Neural progenitor cell (in vitro differentiated cells): ENCODE measurements around the gene TWF2. TPM values are rescaled to one million over a fixed set of nuclear protein-coding genes. Genes with fewer than 3 reads are reported as not detected.

ENCODE experiments used
- DNase-seq: peaks from one replicate; pipeline ENCODE4 v3.0.0-alpha.2; 2016; ENCODE audit warnings: low spot score
- H2AFZ ChIP-seq: fragments of 200-600 bp; sonication (generic); replicated peaks from 2 replicates; pipeline ENCODE4 v1.6.1; 2016; ENCODE audit warnings: antibody characterized with exemption
- H3F3A ChIP-seq: fragments of 200-600 bp; sonication (generic); 2 replicates; pipeline ENCODE4 v1.6.1; 2016; ENCODE audit warnings: antibody characterized with exemption, low read depth
- H3K27ac ChIP-seq: fragments of 200-600 bp; sonication (generic); 2 replicates; pipeline ENCODE4 v1.5.1; 2016; ENCODE audit warnings: mild to moderate bottlenecking
- H3K27me3 ChIP-seq: fragments of 200-600 bp; sonication (generic); 2 replicates; pipeline ENCODE4 v1.6.1; 2016; ENCODE audit warnings: mild to moderate bottlenecking, moderate library complexity
- H3K36me3 ChIP-seq: fragments of 200-600 bp; sonication (generic); 2 replicates; pipeline ENCODE4 v1.5.1; 2016
- H3K4me1 ChIP-seq: fragments of 200-600 bp; sonication (generic); 2 replicates; pipeline ENCODE4 v1.6.1; 2016; ENCODE audit warnings: mixed run types
- H3K4me2 ChIP-seq: fragments of 200-600 bp; sonication (generic); 2 replicates; pipeline ENCODE4 v1.6.1; 2016
- H3K4me3 ChIP-seq: fragments of 200-600 bp; sonication (generic); 2 replicates; pipeline ENCODE4 v1.5.1; 2016
- H3K79me2 ChIP-seq: fragments of 200-600 bp; sonication (generic); 2 replicates; pipeline ENCODE4 v1.6.1; 2016; ENCODE audit warnings: low read depth
- H3K9ac ChIP-seq: fragments of 200-600 bp; sonication (generic); 2 replicates; pipeline ENCODE4 v1.6.1; 2016
- H3K9me3 ChIP-seq: fragments of 200-600 bp; sonication (generic); 2 replicates; pipeline ENCODE4 v1.5.1; 2016; ENCODE audit warnings: low read depth
- H4K20me1 ChIP-seq: fragments of 200-600 bp; sonication (generic); 2 replicates; pipeline ENCODE4 v1.6.1; 2016; ENCODE audit warnings: low read depth
- H3K27ac Mint-ChIP-seq: 3 replicates; pipeline ENCODE4 v1.8.0; 2021; ENCODE audit warnings: mixed read lengths
- H3K27me3 Mint-ChIP-seq: 2 replicates; pipeline ENCODE4 v1.8.0; 2022; ENCODE audit warnings: low read depth, mild to moderate bottlenecking, inconsistent platforms, moderate library complexity, mixed read lengths; ENCODE audit not compliant: insufficient read depth
- H3K36me3 Mint-ChIP-seq: 3 replicates; pipeline ENCODE4 v1.8.0; 2021; ENCODE audit warnings: mixed read lengths
- H3K4me1 Mint-ChIP-seq: 3 replicates; pipeline ENCODE4 v1.8.0; 2021; ENCODE audit warnings: mixed read lengths
- H3K4me3 Mint-ChIP-seq: 3 replicates; pipeline ENCODE4 v1.8.0; 2021; ENCODE audit warnings: mild to moderate bottlenecking, moderate library complexity, mixed read lengths
- H3K9me3 Mint-ChIP-seq: 3 replicates; pipeline ENCODE4 v1.8.0; 2020; ENCODE audit warnings: mixed read lengths
- CTCF ChIP-seq: fragments of 200-600 bp; sonication (generic); IDR thresholded peaks from 2 replicates; pipeline ENCODE4 v1.5.1; 2017; ENCODE audit warnings: antibody characterized with exemption, mild to moderate bottlenecking
- EZH2 ChIP-seq: fragments of 200-600 bp; sonication (generic); IDR thresholded peaks from 2 replicates; pipeline ENCODE4 v1.6.1; 2017; ENCODE audit warnings: antibody characterized with exemption, mild to moderate bottlenecking, moderate library complexity
- EZH2phosphoT487 ChIP-seq: fragments of 200-600 bp; sonication (generic); IDR thresholded peaks from 2 replicates; pipeline ENCODE4 v1.6.1; 2017; ENCODE audit warnings: antibody characterized with exemption
- total RNA-seq: library from RNA; depleted of rRNA; stranded (reverse); fragments of >200 nt; gene quantifications from 2 replicates; pipeline ENCODE4 v1.2.3, GENCODE V29; 2015; ENCODE audit warnings: low replicate concordance

The TWF2 gene
- total RNA-seq, 1 donor from 2014 or later: 21.9 TPM

DNA sequence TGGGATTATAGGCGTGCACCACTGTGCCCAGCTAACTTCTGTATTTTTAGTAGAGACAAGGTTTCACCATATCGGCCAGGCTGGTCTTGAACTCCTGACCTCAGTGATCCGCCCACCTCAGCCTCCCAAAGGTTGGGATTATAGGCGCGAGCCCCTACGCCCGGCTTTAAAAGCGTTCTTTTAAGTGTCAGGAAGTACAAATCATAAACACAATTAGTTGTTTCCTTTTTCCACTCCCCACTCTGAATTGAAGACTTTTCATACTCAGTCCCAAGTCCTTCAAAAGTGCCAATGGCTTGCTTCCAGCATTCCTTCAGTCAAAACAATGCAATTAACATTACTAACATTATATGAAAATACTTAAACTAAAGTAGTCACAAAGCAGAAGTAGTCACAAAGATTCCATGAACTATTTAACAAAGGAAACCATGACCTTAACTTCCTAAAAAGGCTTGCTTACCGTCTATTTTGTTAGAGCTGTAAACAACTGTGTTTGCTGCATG, 31.3 kb upstream of the TWF2 start:
- Histone ChIP-seq H3K4me1 (no peaks in the 10 kb centered on the region), H3K36me3 (peaks cover 20% of the 10 kb centered on the region), H3K4me3 (no peak overlapping the region), H4K20me1 (peaks cover 81% of the 10 kb centered on the region), H3F3A (peaks cover 11% of the 10 kb centered on the region), H3K9ac (no peak overlapping the region), H2AFZ (no peak overlapping the region), H3K27me3 (no peaks in the 10 kb centered on the region), H3K27ac (no peak overlapping the region), H3K9me3 (no peaks in the 10 kb centered on the region), H3K4me2 (no peak overlapping the region), H3K79me2 (peaks cover 86% of the 10 kb centered on the region)
- no peak for DNase-seq
- peaks cover 3% of the 10 kb centered on the region for H3K27me3 Mint-ChIP-seq
- H3K27ac Mint-ChIP-seq: no peak overlapping the region
- H3K36me3 Mint-ChIP-seq: peaks cover 32% of the 10 kb centered on the region
- H3K9me3 Mint-ChIP-seq: no peaks in the 10 kb centered on the region
- H3K4me3 Mint-ChIP-seq: no peak overlapping the region
- H3K4me1 Mint-ChIP-seq: peaks cover 8% of the 10 kb centered on the region
- no peak for TF ChIP-seq CTCF
- TF ChIP-seq EZH2: no peak
- no peak for TF ChIP-seq EZH2phosphoT487

DNA sequence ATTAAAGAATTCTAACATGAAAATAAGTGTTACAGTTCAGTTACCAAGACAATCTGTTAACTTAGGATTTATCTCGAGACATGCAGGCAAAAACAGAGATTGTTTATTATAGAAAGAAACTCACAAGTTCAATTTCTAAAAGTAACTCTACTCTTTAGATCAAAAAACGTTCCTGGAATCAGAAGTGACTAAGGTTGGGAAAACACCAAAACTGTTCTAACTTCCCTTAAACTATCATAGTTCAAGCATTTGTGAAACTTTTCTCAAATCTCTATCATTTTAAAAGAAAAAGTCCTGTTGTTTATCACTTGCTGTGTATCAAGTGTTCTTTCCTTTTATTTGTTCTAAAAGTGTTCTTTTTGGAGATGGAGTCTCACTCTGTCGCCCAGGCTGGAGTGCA, 30.8 kb upstream of the TWF2 start:
- no peak for DNase-seq
- Histone ChIP-seq H3K9ac (no peak overlapping the region), H4K20me1 (peaks cover 78% of the 10 kb centered on the region), H3K4me3 (no peak overlapping the region), H3K9me3 (no peaks in the 10 kb centered on the region), H3K27ac (no peak overlapping the region), H3K36me3 (peaks cover 20% of the 10 kb centered on the region), H3K79me2 (peaks cover 81% of the 10 kb centered on the region), H3K4me2 (no peak overlapping the region), H3K4me1 (no peaks in the 10 kb centered on the region), H3K27me3 (no peaks in the 10 kb centered on the region), H3F3A (peaks cover 11% of the 10 kb centered on the region), H2AFZ (no peak overlapping the region)
- H3K27me3 Mint-ChIP-seq: peaks cover 3% of the 10 kb centered on the region
- peaks cover 31% of the 10 kb centered on the region for H3K36me3 Mint-ChIP-seq
- no peak overlapping the region for H3K4me3 Mint-ChIP-seq
- no peak overlapping the region for H3K27ac Mint-ChIP-seq
- no peak for TF ChIP-seq CTCF
- TF ChIP-seq EZH2phosphoT487: no peak
- TF ChIP-seq EZH2: no peak
- peaks cover 5% of the 10 kb centered on the region for H3K4me1 Mint-ChIP-seq
- H3K9me3 Mint-ChIP-seq: no peaks in the 10 kb centered on the region

- H3K9me3 Mint-ChIP-seq: no peaks in the 10 kb centered on the region
- peaks cover 75% of the 10 kb centered on the region for H4K20me1 ChIP-seq
- H3K27ac ChIP-seq: no peak overlapping the region
- no peak overlapping the region for H3K4me3 Mint-ChIP-seq
- H3K36me3 Mint-ChIP-seq: peaks cover 35% of the 10 kb centered on the region
- H3K4me1 Mint-ChIP-seq: no peaks in the 10 kb centered on the region
- H3K27me3 Mint-ChIP-seq: no peaks in the 10 kb centered on the region
- H2AFZ ChIP-seq: no peak overlapping the region
- H3K9ac ChIP-seq: no peak overlapping the region
- H3K79me2 ChIP-seq: peaks cover 71% of the 10 kb centered on the region
- no peak for TF ChIP-seq EZH2
- no peak for TF ChIP-seq EZH2phosphoT487
- no peak for TF ChIP-seq CTCF
- no peak overlapping the region for H3K4me2 ChIP-seq
- H3K27me3 ChIP-seq: no peaks in the 10 kb centered on the region
- H3K4me1 ChIP-seq: no peaks in the 10 kb centered on the region
- H3K27ac Mint-ChIP-seq: no peak overlapping the region
- no peaks in the 10 kb centered on the region for H3K9me3 ChIP-seq
- DNase-seq: no peak
- no peak overlapping the region for H3K4me3 ChIP-seq
- H3F3A ChIP-seq: peaks cover 11% of the 10 kb centered on the region
- peaks cover 20% of the 10 kb centered on the region for H3K36me3 ChIP-seq
Observed at GRCh38 chr3:52268036-52268435, 29.1 kb upstream of the TWF2 start.
